Stimulated activated CD8-positive, alpha-beta memory T cell treated with anti-CD3 and anti-CD28 coated beads, Interleukin-4, amount 100 ng/mL, for 24 hours (primary cell): Measurements from ENCODE around the gene JARID2.
A peak's percentile ranks its signal among the peaks of the same experiment; 100 is the strongest.

ENCODE experiments used
- DNase-seq: peaks from one replicate; pipeline ENCODE4 v3.0.0-alpha.2; 2020; ENCODE audit warnings: low read depth

JARID2 gene

GRCh38 chr6:15358579-15359327 is 112.9 kb downstream of the JARID2 start:
- DNase-seq, result no peak

- no peak for DNase-seq
These were observed 113.5 kb downstream of the JARID2 start for GRCh38 chr6:15359335-15359862.

DNA sequence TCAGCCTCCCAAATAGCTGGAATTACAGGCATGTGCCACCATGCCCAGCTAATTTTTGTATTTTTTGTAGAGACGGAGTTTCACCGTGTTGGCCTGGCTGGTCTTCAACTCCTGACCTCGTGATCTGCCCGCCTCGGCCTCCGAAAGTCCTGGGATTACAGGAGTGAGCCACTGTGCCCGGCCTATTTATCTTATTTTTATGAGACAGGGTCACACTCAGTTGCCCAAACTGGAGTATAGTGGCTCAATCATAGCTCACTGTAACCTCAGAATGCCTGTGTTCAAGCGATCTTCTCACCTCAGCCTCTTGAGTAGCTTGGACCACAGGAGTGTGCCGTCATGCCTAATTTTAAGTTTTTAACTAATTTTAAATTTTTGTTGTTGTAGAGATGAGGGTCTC is 114.4 kb downstream of the JARID2 start:
- no peak for DNase-seq

DNA sequence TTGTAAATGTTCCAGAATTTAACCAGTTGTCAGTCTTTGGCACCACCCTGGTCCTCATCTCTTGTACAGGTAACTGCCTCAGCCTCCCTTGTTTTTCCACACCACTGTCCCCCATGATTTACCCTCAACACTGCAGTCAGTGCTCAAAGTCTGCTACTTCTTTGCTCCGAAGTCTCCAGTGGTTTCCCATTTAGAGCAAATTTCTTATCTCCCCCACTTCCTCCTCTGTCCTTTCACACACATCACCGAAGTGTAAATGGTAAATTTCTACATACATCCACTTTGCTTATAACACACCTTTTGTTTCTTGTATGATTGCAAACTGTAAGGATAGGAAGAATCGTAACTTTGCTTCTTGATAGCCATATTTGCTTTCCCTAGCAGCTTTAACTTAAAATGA is 115.3 kb downstream of the JARID2 start:
- DNase-seq, result no peak

GRCh38 chr6:15362274-15363160 is 116.6 kb downstream of the JARID2 start:
- DNase-seq, result no peak

GRCh38 chr6:15363164-15363522 is 117.3 kb downstream of the JARID2 start:
- no peak for DNase-seq

DNA sequence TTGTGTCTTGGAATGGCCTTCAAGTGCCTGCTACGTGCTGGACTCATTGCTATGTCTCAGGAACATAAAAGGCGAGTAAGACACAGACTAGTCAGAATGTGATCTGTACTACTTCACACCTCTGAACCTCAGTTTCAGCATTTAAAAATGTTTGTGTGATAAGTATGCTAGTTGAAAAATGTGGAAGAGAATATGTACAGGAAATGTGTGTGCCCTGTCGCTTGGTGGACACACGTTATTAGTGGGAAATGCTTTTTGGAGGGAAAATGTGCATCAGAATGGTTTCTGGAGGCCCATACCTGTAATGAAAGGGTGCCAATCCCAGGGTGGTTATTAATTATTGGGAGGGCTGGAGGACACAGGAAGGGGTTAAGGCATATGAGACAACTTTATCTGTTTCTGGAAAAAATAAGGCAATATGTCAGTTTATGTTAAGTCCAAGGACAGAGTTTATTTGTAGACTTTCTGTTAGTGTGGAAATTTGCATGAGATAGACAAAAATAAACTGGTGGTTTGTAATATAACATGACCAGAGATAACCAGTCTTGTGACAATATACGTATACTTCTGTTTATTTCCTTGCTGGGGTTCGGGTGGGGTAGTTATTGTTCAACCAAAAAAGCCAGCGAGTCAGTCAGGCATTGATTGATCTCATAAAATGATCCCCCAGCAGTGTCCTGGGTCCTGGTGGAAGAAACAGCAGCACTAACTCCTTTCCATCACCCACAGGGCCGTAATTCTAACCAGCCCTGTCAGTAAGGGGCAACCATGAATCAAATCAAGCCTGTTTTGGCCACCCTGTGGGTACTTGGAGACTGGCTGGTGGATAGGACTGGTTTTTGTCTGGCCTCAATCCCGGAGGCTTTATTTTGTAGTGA is 117.9 kb downstream of the JARID2 start:
- DNase-seq, result no peak

GRCh38 chr6:15364401-15365037 is 118.7 kb downstream of the JARID2 start:
- no peak for DNase-seq

GRCh38 chr6:15365273-15365687 is 119.4 kb downstream of the JARID2 start:
- peak; percentile 34 for DNase-seq

- no peak for DNase-seq
These were observed 120.2 kb downstream of the JARID2 start for GRCh38 chr6:15366003-15366535.

DNA sequence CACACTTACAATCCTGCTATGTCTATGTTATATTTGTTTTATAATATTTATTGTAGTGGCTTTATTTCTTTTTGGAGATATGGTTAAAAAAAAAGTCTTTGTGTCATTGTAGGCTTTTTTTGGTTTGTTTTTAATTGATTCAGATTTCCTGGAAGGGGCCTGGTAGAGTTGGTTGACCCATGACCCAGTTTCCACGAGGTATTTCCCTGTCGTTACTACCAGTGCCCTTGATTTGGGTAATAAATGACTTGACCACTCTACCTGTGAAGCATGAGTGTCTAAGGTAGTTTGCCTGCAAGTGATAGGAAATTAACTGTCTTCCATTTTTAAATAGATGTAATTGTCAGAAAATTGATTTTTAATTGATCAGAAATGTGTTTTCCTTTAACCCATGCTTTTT is 121.0 kb downstream of the JARID2 start:
- no peak for DNase-seq

- DNase-seq, result no peak
These were observed 122.3 kb downstream of the JARID2 start for GRCh38 chr6:15368186-15368585.

GRCh38 chr6:15368873-15369272 is 123.0 kb downstream of the JARID2 start:
- DNase-seq, result no peak

DNA sequence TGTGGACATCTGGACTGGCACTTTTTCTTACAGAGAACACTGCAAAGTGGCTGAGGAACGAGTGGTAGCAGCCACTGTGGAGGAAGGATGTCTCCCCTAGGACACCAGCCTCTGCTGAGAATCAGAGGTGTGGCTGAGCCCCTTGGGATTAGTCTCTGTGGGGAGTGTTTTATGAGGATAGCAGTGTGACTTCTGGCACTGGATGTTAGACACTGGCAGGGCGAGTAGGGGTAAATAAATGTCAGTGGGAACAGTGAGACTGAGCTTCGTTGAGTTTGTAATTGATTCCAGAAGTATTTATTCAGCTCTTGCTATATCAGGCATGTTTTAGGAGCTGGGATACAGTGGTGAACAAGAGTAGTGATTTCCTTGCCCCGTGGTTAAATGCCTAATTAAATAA is 124.0 kb downstream of the JARID2 start:
- no peak for DNase-seq

GRCh38 chr6:15370733-15371671 is 125.1 kb downstream of the JARID2 start:
- no peak for DNase-seq

DNA sequence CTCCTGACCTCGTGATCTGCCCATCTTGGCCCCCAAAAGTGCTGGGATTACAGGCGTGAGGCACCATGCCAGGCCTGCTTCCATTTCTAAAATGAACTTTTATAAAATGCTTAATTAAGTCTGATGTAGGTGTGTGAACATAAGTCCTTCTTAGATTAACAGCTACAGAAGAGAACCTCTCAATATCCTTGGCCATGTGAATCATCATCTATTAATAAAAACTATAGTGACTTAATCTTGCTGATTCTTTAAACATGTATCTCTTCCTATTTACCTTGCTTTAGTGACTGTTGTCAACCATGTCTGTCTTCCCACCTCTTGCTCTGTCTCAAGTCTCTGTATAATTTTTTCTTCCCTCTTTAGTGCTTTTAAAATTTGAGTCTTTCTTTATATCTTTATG is 127.1 kb downstream of the JARID2 start:
- DNase-seq, result no peak

DNA sequence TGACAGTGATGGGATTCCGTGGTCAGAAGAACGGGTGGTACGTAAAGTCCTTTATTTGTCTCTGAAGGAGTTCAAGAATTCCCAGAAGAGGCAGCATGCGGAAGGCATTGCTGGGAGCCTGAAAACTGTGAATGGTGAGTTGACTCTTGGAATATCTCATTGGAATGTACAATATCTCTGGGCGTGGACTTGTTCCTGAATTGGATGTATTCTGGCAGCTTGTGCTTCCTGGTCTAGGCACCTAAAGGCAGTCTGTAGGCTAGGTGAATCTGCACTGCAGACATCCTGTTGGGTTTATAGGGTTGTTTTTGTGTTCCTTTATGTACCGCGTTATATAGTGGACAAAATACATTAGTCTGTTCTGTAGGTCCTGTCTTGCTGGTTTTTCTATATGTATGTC is 128.2 kb downstream of the JARID2 start:
- DNase-seq, result no peak

- DNase-seq, result no peak
These were observed 129.1 kb downstream of the JARID2 start for GRCh38 chr6:15375018-15375417.

DNA sequence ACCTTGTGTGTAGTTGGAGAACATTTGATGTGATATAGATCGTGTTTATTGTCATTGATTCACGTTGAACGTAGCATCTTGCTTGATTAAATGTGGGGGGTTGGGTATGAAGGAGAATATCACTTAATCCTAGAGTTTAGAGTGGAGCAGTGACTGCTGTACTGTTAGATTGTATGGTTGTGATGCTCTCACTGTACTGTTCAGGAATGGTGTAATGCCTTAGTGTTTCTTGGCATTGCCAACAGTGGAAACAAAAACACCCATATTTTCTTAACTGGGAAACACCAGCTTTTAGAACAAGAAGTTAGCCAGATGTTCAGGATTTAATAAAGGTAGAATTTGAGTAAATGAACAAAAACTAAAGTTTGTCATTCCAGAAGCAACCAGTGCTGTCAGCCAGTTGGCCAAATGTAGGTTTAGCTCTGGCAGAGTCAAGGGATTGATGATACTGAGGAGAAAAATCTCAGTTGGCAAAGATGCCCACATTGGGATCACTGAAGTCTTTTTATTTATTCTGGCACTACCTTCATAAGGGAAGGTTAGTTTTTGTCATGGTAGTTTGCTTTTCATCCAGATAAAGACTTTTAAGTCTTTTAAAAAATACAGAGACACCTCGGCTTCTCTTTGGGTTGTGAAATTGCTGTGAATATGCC is 129.9 kb downstream of the JARID2 start:
- no peak for DNase-seq
